Measurements from ENCODE around the gene GFRA4. TPM values are rescaled to one million over a fixed set of nuclear protein-coding genes. Genes with fewer than 3 reads are reported as not detected.

Gene GFRA4
- total RNA-seq, 1 donor from 2014 or later = not detected

GRCh38 chr20:3653921-3654320 is 9.3 kb downstream of the GFRA4 start:
- intact Hi-C loops (cut with DNase I) = no loop called here
- TF ChIP-seq POLR2A (IDR thresholded peaks at IDR 0.05) = no peak
- TF ChIP-seq CTCF (IDR thresholded peaks at IDR 0.05) = no peak
- no peak for TF ChIP-seq POLR2AphosphoS5 (IDR thresholded peaks at IDR 0.05; ENCODE audit: insufficient read depth in 1 of 2, low read depth in 1 of 2)
- DNase-seq (ENCODE audit: extremely low spot score in 2 of 2) = no peak

GRCh38 chr20:3652676-3653596 is 10.3 kb downstream of the GFRA4 start:
- no peak overlapping the region for H3K27ac ChIP-seq
- intact Hi-C loops (cut with DNase I) = no loop called here
- no peak for DNase-seq (ENCODE audit: extremely low spot score in 2 of 2)

More at GRCh38 chr20:3653921-3654320, 9.3 kb downstream of the GFRA4 start:
- Histone ChIP-seq H3K27me3 (no peaks in the 10 kb centered on the region), H3K9me3 (no peaks in the 10 kb centered on the region), H3K27ac (no peak overlapping the region), H3K36me3 (peaks cover 0 to 2% of the 10 kb centered on the region in 2 donors), H3K4me3 (no peak overlapping the region), H3K4me1 (no peaks in the 10 kb centered on the region)

GRCh38 chr20:3652221-3652620 is 11.0 kb downstream of the GFRA4 start:
- Histone ChIP-seq H3K36me3 (peaks cover 0 to 5% of the 10 kb centered on the region in 2 donors), H3K9me3 (no peaks in the 10 kb centered on the region), H3K4me1 (no peaks in the 10 kb centered on the region), H3K27ac (no peak overlapping the region), H3K4me3 (no peak overlapping the region), H3K27me3 (no peaks in the 10 kb centered on the region)
- intact Hi-C loops (cut with DNase I) = no loop called here
- DNase-seq (ENCODE audit: extremely low spot score in 2 of 2) = no peak
- TF ChIP-seq CTCF (IDR thresholded peaks at IDR 0.05) (no peak), POLR2AphosphoS5 (IDR thresholded peaks at IDR 0.05; ENCODE audit: insufficient read depth in 1 of 2, low read depth in 1 of 2) (no peak), POLR2A (IDR thresholded peaks at IDR 0.05) (no peak)

More at GRCh38 chr20:3652676-3653596, 10.3 kb downstream of the GFRA4 start:
- Histone ChIP-seq H3K36me3 (peaks cover 0 to 5% of the 10 kb centered on the region in 2 donors), H3K4me1 (no peaks in the 10 kb centered on the region), H3K4me3 (no peak overlapping the region), H3K9me3 (no peaks in the 10 kb centered on the region), H3K27me3 (no peaks in the 10 kb centered on the region)
- TF ChIP-seq CTCF (IDR thresholded peaks at IDR 0.05) (no peak), POLR2A (IDR thresholded peaks at IDR 0.05) (no peak), POLR2AphosphoS5 (IDR thresholded peaks at IDR 0.05; ENCODE audit: insufficient read depth in 1 of 2, low read depth in 1 of 2) (no peak)

- intact Hi-C loops (cut with DNase I) = no loop called here
- Histone ChIP-seq H3K9me3 (no peaks in the 10 kb centered on the region), H3K4me1 (no peaks in the 10 kb centered on the region), H3K36me3 (peaks cover 0 to 5% of the 10 kb centered on the region in 2 donors), H3K27me3 (no peaks in the 10 kb centered on the region), H3K27ac (no peak overlapping the region), H3K4me3 (no peak overlapping the region)
- DNase-seq (ENCODE audit: extremely low spot score in 2 of 2) = peak in 1 of 2 donors; percentile 87
- no peak for TF ChIP-seq POLR2A (IDR thresholded peaks at IDR 0.05)
- TF ChIP-seq CTCF (IDR thresholded peaks at IDR 0.05) = no peak
- no peak for TF ChIP-seq POLR2AphosphoS5 (IDR thresholded peaks at IDR 0.05; ENCODE audit: insufficient read depth in 1 of 2, low read depth in 1 of 2)
Measured at GRCh38 chr20:3651204-3651962, 11.8 kb downstream of the GFRA4 start.

Measured in vagina (tissue), 2 donors.